IPS DF 19.7 (cell line): ENCODE data around the gene SERPINA4.
"Not testable (repeated sequence)": the region's sequence is repeated elsewhere in the genome, so short reads cannot be mapped to it uniquely, and the experiment has no call there.

Source experiments
- DNase-seq: peaks from one replicate; pipeline ENCODE4 v3.0.0-alpha.2; 2013; ENCODE audit warnings: low read depth, low spot score

Gene SERPINA4

GRCh38 chr14:94591073-94591472 lies 29.8 kb downstream of the SERPINA4 start:
- DNase-seq: no peak

- DNase-seq: no peak
Observed at GRCh38 chr14:94591871-94592270, 30.6 kb downstream of the SERPINA4 start.

GRCh38 chr14:94592457-94592856 lies 31.2 kb downstream of the SERPINA4 start:
- no peak for DNase-seq

- DNase-seq: no peak
Observed at GRCh38 chr14:94593376-94593748, 32.1 kb downstream of the SERPINA4 start.

GRCh38 chr14:94593749-94594431 lies 32.6 kb downstream of the SERPINA4 start:
- no peak for DNase-seq

- DNase-seq: no peak
Observed at GRCh38 chr14:94594441-94594840, 33.2 kb downstream of the SERPINA4 start.

GRCh38 chr14:94595912-94596311 lies 34.7 kb downstream of the SERPINA4 start:
- no peak for DNase-seq

- no peak for DNase-seq
Observed at GRCh38 chr14:94596361-94596760, 35.1 kb downstream of the SERPINA4 start.

GRCh38 chr14:94597788-94598187 lies 36.5 kb downstream of the SERPINA4 start:
- DNase-seq: no peak

- DNase-seq: no peak
Observed at GRCh38 chr14:94598506-94598815, 37.2 kb downstream of the SERPINA4 start.

- DNase-seq: no peak
Observed at GRCh38 chr14:94598816-94599655, 37.8 kb downstream of the SERPINA4 start.

- DNase-seq: no peak
Observed at GRCh38 chr14:94599656-94600004, 38.4 kb downstream of the SERPINA4 start.

GRCh38 chr14:94600148-94600545 lies 38.9 kb downstream of the SERPINA4 start:
- DNase-seq: no peak

- no peak for DNase-seq
Observed at GRCh38 chr14:94601884-94602391, 40.7 kb downstream of the SERPINA4 start.

GRCh38 chr14:94602722-94603121 lies 41.5 kb downstream of the SERPINA4 start:
- no peak for DNase-seq

- DNase-seq: no peak
Observed at GRCh38 chr14:94605361-94605760, 44.1 kb downstream of the SERPINA4 start.

GRCh38 chr14:94608966-94609365 lies 47.7 kb downstream of the SERPINA4 start:
- DNase-seq: not testable (repeated sequence)

GRCh38 chr14:94611179-94611578 lies 49.9 kb downstream of the SERPINA4 start:
- DNase-seq: no peak

GRCh38 chr14:94612174-94612573 lies 50.9 kb downstream of the SERPINA4 start, which contains the start of gene SERPINA3:
SERPINA3 (plus strand) TSS chr14:94612391; CDS start chr14:94614442, 2,051 bp downstream.
- DNase-seq: no peak

GRCh38 chr14:94612580-94613554 lies 51.6 kb downstream of the SERPINA4 start:
- DNase-seq: no peak

- DNase-seq: no peak
Observed at GRCh38 chr14:94613720-94614644, 52.7 kb downstream of the SERPINA4 start.
